Stimulated activated CD4-positive, alpha-beta T cell treated with anti-CD3 and anti-CD28 coated beads, TNF-alpha, amount 100 ng/mL, for 48 hours (primary cell): ENCODE data around the gene SETBP1.
"Not testable (repeated sequence)": the region's sequence is repeated elsewhere in the genome, so short reads cannot be mapped to it uniquely, and the experiment has no call there.

Source experiments
- DNase-seq, 3 donors: peaks; one replicate each; pipeline ENCODE4 v3.0.0-alpha.2; 2020; ENCODE audit warnings: low read depth in 3 of 3

Gene SETBP1

DNA sequence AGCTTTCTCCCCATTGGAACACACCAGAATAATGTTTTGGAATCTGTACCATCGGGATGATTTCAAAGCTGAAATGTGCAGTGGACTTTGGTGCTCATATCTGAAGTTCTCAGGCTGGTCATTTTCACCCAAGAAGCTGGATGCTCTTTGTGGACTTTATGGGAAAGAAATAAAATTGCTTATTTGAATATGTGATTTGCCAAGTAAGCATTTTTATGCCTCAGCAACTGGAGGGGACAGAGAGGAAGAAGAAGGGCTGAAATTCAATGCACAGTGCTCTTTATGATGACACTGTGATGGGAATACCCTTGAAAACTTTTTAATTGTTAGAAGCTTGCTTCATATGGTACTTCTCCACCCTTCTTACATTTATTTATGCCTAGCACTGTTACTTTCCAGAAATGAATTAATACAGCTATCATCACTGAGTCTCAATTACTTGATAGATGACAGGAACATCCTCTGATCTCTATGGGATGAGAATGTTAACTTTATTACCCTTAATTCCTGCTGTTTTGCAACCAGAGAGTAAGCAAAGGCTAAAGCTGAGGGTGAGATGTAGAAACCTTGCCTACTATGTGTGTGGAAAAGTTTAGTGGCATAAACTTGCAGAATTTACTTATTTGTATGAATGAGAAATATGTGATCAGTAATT is 23.6 kb downstream of the SETBP1 start:
- no peak for DNase-seq

DNA sequence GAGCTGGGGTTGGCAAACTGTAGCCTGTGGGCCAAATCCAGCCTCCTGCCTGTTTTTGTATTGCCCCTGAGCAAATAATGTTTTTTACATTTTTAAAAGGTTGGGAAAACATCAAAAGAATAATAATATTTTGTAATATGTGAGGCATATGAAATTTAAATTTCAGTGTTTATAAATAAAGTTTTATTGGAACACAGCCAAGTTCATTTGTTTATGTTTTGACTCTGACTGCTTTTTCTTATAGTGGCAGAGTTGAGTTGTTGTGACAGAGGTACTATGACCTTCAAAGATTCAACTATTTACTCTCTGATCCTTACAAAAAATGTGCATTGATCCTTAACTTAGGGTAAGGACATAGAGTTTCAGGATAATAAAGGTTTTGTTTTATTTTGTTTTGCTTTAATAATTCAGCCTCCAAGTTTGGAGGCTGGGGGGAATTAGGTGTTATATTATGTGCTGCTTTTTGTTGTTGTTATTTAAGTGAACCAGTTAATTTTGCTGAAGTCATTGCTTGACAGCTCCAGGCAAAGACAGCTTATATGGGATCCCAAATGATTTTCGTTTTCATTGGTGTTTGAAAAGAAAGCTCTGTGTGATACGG is 24.5 kb downstream of the SETBP1 start:
- no peak for DNase-seq

DNA sequence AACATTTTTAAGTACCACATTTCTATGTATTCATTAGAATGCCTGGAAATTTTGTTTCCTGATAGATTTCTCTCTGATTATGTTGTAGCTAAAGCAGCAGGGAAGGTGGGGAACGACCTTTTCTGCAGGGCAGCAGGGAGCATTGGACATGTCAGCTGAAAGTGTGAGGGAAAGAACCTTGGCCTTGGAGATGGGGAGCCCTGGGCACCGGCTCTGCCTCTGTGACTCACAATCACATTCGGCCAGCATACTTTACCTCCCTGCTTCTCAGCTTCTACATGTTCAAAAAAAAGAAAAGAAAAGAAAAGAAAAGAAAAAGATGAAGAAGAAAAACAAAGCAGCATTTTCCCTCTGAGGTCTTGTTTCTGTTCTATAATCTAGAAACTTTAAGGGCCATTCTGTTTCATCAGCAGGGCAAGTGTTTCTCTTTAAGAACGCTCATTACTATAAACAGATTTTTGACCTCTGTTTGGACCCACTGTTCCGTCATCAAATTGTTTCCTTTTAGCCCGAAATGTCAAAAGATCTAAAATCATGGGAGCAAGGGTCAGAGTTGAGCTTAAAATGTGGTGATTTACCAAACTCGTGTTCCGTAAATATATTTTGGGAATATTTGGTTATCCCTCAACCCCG is 27.9 kb downstream of the SETBP1 start:
- DNase-seq = no peak

DNA sequence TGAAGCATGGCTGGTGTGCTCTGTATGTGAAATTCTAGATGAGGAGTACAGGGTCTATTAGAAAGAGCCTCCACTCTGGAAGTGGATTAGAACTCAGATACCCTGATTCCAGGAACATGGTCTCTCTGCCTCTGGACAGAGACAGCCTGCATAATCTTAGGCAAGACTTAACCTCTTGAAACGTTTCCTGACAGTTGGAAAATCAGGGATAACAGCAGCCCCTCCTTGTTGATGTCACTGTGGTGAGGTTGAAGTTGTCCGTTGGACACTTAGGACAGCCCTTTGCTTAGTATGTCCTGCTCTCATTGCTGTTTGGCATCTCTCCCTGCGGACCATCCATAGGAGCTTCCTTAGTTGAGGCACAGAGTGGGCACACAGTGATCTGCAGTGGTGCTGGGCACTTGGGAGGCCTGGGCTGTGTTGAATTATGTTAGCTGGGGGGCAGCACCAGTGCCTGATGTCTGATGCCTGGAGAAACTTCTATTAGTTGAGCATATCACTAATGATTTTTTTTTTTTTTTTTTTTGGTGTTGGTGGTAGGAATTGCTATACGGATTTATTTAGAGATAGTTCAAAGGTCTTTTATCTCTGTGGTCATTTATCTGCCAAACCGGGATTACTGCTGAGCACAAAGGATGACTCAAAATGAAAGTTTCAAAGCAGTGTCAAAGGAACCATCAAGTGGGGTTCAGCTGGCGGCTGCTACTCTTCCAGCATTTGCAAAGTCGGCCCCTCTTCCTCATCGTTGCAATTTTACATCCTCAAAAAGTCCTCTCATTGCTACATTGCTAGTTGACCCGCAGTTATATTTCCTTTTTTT is 28.8 kb downstream of the SETBP1 start:
- no peak for DNase-seq

DNA sequence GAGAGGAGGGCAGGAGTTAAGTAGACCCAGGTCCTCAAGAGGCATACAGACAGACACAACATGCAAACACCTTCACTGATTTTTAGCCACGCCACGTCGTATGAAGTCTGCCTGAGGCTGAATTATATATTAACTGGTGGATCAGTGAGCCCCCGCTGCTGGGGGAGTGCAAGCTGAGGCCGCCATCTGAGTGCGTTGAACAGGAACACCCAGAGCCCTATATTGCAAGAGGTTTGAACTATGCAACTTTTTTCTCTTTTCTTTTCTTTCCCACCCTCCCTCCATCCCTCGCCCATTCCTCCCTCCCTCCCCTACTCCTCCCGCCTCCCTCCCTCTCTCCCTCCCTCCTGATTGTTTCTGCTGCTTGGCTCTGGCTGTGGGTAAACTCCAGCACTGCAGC is 30.2 kb downstream of the SETBP1 start:
- DNase-seq = no peak

DNA sequence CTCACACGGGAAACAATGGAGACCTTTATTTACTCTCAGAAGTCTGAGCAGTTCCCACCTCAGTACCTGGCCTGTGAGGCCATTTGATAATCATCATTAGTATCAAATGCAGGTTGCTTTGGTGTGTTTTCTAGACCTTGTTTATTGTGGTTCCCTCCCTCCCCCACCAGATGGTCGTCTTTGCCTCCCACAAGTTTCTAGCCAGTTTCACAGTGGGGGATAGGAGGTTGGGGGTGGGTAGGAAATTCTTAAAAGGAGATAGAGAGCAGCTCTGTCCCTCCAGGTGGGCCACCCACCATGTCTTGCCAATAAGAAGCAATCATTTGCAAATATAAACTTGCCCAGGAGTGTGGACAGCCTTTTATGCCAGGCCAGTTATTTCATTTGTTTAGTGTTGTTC is 31.3 kb downstream of the SETBP1 start:
- no peak for DNase-seq

DNA sequence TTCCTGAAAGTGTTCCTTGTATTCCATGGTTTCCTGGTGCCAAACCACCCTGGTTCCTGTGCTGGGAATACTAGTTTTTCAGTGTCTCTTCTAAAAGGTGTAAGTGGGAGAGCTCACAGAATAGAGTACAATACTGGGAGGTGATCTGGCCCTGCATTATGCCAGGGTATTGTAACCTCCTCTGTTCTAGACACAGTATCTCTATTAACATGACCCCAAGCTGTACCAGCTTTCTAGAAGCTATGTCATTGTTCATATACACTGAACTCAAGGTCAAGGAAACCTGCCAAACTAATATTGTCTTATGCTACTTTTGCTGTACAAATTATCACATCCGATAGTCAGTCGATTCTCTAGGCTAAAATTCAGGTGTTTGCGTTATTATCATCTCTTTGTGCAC is 32.7 kb downstream of the SETBP1 start:
- no peak for DNase-seq

DNA sequence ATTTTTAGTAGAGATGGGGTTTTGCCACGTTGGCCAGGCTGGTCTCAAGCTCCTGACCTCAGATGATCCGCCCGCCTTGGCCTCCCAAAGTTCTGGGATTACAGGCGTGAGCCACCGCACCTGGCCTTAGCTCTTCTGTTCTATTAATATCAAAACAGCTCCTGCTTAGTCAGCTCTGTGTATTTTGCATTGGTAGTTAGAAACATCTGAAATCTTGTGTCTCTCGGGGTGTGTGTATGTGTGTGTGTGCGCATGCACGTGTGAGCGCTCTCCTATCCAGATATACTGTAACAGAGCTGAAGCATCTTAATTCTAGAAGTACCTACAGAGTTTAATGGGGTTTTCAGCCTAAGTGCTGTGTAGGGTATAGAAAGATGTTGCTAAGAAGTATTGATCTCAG is 33.7 kb downstream of the SETBP1 start:
- DNase-seq = no peak

DNA sequence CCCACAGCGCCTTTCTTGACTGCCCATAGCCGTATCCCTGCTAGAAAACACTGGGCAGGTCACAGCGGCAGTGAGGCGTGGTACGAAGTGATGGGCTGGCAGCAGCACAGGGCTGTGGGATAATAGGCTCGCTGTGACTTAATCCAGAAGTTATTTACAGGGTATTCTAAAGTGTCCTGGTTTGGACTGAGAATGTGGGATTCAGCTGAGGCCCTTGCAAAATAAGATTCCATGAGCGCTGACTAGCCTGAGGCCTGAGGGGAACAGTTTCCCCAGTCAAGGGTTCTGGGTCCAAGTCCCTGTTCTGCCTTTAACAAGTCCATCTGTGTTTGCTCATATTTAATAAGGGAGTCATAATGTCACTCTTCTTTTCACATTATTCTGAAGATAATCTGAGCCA is 34.6 kb downstream of the SETBP1 start:
- DNase-seq = no peak

DNA sequence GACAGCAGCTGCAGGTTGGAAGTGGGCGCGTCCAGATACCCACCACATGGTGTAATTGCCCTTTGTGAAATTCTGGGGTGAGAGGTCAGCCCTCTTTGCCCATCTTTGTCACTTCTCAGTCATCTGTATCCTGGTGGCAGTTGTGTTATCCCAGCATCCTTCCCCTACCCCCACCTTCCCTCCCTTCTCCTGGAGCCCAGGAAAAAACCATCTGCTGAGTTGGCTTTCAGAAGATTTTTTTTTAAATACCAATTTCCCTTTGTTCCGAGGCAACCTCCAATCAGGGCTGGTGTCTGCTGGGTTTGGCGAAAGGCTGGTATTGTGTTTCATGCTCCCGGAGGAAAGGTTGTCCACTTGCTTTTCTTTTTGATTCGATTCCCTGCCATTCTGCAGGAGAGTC is 35.2 kb downstream of the SETBP1 start:
- no peak for DNase-seq

DNA sequence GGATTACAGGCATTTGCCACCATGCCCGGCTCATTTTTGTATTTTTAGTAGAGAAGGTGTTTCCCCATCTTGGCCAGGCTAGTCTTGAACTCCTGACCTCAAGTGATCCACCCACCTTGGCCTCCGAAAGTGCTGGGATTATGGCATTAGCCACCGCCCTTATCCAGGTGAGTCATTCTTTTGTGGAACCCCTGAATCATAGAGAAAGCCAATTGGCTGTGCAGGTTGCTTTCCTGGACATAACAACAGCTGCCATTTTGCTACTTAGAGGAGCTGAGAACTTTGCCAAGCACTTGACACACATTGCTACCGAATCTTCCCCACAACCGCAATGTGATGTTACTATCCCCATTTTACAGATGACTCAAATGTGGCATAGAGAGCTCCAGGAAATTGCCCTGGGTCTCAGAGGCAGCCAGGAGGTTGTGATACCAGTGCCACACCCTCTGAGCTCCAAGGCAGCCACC is 36.0 kb downstream of the SETBP1 start:
- DNase-seq = peak in 2 of 3 donors; percentile 12 to 27

DNA sequence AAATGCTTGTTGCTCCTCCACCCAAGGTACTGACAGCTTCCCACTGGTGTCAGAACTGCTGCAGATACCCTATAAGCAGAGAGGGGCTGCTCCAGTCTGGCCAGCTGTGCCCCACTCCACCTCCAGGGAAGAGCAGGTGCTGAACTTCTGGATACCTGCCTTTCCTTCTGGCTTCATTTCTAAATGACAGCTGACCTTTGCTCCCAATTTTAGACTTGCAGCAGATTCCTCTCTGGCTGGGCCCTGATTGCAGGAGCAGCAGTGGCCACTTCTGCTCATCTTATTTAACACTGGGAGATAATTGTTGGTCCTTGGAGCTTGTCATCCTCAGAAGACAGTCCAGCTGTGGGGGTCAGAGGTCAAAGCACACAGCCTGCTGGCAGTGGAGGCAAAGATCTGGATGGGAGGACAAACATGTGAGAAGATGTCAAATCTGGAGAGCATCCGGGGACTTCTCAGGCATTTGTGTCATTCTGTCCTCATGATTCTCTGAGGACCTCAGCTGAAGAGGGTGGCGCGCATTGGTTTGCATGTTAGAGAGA is 38.9 kb downstream of the SETBP1 start:
- DNase-seq = no peak

DNA sequence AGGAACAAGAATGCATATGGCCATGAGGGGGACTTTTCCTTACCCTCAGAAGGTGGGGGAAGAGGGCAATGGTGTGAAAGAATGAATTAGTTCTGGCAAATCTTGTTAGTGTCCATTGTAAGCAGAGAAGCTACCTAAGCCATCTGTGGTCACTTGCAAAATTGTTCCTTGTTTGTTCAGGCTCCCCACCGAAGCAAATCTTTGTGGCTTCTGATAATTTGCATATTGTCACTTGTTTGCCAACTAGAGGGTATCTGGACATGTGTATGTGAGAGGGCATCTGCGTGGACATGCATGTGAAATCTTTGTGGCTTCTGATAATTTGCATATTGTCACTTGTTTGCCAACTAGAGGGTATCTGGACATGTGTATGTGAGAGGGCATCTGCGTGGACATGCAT is 41.1 kb downstream of the SETBP1 start:
- DNase-seq = not testable (repeated sequence)

DNA sequence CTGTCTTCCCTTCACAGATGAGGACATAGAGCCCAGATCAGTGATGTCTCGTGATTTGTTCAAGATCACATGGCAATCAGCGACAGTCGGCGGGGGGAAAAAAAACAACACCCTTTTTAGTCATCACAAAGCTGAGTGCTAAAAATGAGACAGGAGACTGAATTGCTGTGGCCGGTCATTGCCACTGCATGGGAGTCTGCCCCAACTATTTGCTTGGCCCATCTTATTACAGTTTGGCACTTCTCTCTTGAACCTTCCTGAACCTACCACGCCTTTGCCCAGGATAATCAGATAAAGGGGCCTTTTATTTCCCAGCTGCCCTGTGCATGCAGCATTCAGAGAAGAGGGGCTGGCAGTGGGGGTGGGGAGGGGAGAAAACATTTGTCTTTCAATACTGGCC is 42.7 kb downstream of the SETBP1 start:
- DNase-seq = no peak

DNA sequence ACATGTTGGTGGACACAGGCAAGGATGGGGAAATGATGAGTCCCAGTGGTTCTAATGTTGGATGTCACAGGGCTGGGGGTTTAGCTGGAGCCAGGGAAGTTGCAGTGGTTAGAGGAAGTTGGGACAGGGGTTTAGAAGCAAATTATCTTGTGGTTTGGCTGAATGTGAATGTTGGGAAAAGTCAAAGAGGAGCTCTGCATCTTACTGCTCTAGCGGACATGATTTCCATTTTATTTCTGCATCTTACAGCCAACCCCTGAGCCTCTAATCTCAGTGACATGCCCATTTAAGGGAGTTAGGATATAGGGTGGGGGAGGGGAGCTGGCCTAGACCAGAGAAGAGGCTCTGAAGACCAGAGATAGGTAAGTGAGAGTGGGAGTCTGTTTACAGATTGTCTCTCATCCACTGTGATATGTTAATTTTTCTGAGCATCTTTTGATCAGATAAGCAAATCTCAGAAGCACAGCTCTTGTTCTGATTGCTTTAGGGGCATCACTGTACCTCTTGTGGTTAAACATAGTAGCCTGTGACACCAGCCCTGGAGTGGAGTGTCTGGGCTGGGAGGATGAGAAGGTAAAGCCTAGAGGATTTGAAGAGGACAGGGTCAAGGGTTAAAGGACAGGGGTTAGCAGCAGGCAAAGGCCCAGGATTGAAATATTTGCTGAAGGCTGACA is 43.6 kb downstream of the SETBP1 start:
- DNase-seq = peak in 1 of 3 donors; percentile 4

DNA sequence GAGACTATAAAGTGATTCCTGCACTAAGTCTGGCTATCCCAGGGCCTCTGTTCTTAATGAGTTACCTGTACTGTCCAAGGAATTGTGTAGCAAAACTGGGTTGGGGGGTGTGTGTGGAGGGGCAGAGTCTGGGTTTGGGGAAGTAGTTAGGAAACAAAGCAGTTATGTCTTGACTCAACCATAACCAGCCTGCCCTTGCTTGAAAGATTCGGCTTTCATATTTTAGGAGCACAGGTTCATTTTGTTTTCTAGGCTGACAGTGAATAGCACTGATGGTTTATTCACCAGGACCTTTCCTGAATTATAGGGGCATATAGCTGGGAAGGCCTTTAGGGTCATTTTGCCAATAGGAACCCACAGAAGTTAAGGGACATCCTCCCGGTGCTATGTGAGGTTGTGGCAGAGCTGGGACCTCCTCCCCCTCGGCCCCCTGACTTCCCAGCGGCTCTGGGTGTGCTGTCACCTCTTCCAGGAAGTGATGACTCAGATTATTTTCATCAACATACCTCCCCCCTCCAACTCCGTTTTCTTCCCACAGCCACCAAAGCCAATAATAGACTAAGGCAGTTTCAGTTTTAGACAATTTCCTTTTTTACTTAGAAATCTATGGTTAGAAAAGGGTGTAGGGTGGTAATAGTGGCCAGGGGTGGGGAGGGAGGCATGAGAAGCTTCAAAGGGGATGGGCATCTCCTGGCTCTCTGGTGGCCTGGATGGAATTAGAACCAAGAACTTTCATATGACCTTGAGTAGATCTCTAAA is 44.8 kb downstream of the SETBP1 start:
- peak; percentile 31 to 49 (median 48) for DNase-seq

DNA sequence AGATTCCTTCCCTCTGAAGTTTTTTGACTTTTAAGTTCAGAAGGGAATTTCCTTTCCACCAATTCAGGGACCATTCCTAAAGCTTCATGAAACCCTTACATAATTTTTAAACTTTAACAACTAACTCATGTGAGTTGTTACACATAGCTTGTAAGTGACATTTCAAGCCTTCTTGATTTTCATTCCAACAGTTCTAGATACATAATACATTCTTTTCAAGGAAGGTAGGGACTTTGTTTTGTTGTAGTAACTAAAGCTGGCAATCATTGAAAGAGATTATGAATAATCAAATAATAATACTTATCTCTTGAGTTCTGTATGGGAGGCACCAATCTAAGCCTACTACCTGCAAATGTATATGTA is 45.4 kb downstream of the SETBP1 start:
- no peak for DNase-seq

DNA sequence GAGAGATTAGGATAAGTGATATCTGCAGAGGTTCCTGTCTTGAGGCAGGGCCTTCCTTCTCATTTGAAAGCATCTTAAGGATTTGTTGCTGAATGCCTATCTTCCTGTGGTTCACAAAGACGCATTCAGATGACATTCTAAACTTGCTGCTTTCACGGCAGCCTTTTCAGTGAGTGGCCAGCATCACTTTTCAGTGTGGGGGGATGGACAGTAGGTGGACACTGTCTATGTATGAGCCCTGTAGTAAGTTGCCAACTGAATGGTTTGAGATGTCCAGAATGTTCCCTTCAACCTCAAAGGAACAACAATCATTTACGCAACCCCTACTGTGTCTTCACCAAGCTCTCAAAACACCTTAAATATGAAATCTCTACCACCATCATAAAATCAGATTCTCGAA is 46.6 kb downstream of the SETBP1 start:
- DNase-seq = no peak

DNA sequence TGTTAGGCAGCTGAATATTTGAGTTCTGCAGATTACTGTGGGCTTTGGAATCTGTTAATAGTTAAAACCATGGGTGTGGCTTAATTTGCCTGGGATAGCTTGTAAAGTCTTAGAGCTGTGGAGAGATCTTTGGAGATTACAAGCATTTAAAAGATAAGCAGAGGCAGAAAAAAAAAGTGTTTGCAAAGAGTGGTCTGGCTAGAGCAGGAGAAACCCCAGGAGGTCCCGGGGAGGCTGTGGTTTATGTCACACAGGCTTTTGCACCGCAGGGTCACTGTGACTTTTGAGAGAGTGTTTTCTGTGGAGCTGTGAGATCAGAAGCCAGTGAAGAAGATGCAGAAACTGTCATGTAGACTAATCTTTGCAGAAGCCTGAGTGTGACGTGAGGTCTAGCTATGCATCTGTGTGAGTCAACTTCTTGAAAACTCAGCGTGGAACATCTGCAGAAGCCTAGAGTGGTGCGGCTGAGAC is 49.0 kb downstream of the SETBP1 start:
- peak; percentile 8 to 31 (median 20) for DNase-seq

DNA sequence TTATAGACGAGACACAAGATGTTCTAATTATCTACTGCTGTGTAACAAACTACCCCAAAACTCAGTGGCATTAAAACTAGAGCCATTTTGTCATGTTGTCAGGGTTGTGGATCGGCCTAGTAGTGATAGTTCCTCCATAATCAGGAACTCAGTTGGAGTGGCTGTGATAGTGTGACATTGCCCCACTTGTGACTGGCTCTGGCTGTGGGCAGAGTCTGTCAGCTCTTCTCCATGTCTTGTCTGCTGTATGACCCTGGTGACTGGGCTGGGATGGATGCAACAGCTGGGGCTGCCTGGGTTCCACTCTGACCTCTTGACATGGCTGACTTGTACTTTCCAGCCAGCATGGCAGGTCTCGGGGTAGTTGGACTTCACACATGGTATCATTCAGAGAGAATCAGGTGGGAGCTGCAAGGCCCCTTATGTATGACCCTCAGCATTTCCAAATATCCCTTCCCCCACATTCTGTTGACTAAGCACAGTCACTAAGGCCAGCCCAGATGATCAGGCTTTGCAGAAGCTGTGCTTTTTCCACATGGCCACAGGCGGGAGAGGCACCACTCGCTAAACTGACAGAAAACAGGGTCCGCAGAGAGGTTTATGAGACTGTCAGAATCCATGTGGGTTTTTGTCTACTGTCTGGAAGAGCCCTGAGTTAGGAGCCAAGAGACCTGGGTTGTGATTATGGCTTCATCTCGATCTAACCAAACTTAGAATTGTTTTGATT is 50.3 kb downstream of the SETBP1 start:
- DNase-seq = no peak
